ENCODE measurements around the gene PLPPR2. TPM values are rescaled to one million over a fixed set of nuclear protein-coding genes. Genes with fewer than 3 reads are reported as not detected.
"Not testable (repeated sequence)": the region's sequence is repeated elsewhere in the genome, so short reads cannot be mapped to it uniquely, and the experiment has no call there.

PLPPR2 gene
- total RNA-seq, 2 experiments from 2014 or later, result 2.1 to 2.2 TPM

DNA sequence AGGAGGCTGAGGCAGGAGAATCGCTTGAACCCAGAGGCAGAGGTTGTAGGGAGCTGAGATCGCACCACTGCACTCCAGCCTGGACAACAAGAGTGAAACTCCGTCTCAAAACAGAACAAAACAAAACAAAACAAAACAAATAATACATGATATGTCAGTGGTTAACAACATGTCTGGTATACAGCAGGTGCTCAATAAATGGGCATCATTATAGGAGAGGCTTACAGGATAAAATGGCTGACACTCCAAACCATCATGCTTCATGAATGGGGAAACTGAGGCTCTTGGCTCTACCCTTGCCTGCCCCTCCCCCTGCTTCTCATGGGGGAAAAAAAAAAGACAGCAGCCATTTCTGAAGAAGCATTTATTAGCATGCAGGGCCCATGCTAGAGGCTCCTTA, 12.8 kb upstream of the PLPPR2 start:
- no peak overlapping the region for H3K4me3 Mint-ChIP-seq
- peaks cover 38% of the 10 kb centered on the region for H3K4me1 Mint-ChIP-seq
- ChIA-PET POLR2A (interaction anchor here (0.6 kb wide), 1 partner anchor 19 kb away, joined by 3 read pairs; no protein-coding TSS in a partner anchor), CTCF (no interaction called here)
- ATAC-seq (no peak), DNase-seq (no peak)
- H3K9me3 Mint-ChIP-seq (ENCODE audit: low read depth), result no peaks in the 10 kb centered on the region
- no peaks in the 10 kb centered on the region for H3K27me3 Mint-ChIP-seq
- no peak overlapping the region for H3K27ac Mint-ChIP-seq
- H3K36me3 Mint-ChIP-seq (ENCODE audit: low read depth), result no peaks in the 10 kb centered on the region
- intact Hi-C loops (cut with DNase I, micrococcal nuclease), result no loop called here

DNA sequence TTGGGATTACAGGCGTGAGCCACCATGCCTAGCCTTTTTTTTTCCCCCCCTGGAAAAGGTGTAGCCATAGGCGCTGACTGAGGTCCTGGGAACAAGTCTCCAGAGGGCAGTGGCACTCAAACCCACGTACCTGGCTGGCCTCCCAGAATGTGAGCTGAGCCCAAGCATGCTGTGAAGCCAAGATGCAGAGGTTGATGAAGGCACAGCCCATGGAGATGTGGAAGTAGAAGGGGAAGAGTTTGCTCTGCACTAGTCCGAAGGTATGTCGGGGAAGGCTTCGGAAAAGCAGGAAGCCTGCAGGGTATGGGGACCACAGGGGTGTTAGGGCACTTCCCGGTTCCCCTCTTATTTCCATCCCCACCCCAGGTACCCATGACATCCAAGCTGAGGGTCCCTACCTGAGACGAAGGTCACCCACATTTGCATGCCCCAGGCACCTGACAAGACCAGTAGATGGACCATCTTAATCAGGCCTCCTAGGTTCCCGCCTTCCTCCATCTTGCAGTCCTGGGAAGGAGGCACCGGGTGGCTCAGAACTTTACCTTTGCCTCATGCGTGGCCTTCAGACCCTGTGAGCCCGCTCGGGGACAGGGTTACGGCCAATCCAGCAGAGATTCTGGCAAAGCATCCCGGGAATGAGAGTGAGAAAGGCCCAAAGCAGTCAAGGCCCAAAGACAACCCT, 10.0 kb upstream of the PLPPR2 start:
- intact Hi-C loops (cut with DNase I, micrococcal nuclease), result no loop called here
- peaks cover 11% of the 10 kb centered on the region for H3K36me3 Mint-ChIP-seq (ENCODE audit: low read depth)
- ATAC-seq, result no peak
- peak overlapping the region; percentile 83 for H3K4me3 Mint-ChIP-seq
- peaks cover 23% of the 10 kb centered on the region for H3K4me1 Mint-ChIP-seq
- POLR2A ChIA-PET, result interaction anchor here (1.3 kb wide), 1 partner anchor 29 kb away, joined by 4 read pairs; the partner anchor contains the start of gene SWSAP1
- DNase-seq, result no peak
- peak overlapping the region; percentile 82 for H3K27ac Mint-ChIP-seq
- H3K27me3 Mint-ChIP-seq, result no peaks in the 10 kb centered on the region
- H3K9me3 Mint-ChIP-seq (ENCODE audit: low read depth), result peaks cover 8% of the 10 kb centered on the region
- CTCF ChIA-PET, result interaction anchor here (1.1 to 2.2 kb wide), 4 partner anchors 28 to 39 kb away, joined by 4 to 11 read pairs (median 8); partner anchors contain the start of gene EPOR

DNA sequence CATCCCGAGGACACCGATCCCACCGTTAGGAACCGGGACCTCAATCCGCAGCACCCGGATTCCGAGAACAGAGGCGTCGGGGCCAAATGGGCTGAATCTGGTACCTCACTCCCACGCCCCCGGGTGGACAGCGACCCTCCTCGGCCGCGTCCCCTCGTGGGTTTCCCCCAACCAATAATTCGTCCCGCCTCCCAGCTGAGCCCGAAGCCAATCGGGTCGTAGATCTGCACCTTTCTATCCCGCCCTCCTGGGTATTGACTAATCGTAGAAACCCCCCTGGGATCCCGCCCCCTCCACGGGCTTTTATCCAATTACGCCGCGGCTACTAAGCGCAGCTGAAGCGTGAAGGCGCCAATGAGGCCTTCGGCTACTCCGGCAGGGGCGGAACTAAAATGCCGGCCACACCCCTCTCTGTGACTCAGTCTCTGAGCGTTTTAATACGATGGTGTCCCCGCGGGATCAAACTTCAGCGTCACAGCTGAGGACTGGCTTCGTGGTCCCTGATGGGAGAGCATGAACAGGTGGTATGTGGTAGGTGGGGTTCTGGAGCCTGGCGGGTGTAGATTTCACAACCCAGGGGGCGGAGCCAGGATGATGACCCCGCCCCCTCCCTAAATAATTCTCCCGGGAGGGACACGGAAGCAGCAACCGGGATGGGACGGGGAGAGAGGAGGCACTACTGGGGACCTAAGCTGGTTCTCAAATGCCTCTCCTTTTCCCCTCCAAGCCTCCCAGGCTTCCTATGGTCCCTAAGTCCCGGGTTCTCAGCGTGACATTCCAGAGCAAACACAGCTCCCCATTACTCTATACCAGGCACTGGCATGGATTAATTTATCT, 8.9 kb upstream of the PLPPR2 start, which contains the start of the genes CCDC159 and TMEM205:
Gene CCDC159, plus strand, starts transcription at position 416 of the 837 bp plus-strand sequence. Its CDS starts 88 bp downstream, at position 504.
Gene TMEM205, minus strand, starts transcription at position 165 of the 837 bp plus-strand sequence. CDS start 649 bp downstream, outside the sequence.
- CTCF ChIA-PET, result interaction anchor here (0.6 to 2.2 kb wide), 11 partner anchors 27 to 410 kb away, joined by 3 to 11 read pairs (median 3); partner anchors contain the start of genes EPOR and PRKCSH
- ATAC-seq, result peak; percentile 99

DNA sequence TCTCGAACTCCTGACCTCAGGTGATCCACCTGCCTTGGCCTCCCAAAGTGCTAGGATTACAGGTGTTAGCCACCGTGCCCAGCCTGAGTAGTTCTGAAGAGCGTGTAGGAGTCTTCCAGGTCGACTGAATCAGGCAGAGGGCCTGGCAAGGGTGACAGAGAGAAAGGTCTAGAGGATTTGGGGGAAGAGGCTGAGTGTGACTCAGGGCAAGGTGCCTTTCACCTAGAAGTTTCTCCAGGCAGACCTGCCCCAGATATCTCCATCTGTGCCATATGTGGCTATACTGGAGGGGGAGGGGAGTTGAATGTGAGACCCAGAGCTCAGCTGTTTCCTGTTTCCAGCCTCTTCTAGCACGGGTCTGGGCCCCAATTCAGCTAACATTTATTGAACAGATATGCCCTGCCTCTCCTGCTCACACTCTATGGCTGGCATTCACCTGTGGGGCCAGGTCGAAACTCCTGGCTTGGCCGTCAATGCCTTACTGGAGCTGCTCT, 7.6 kb upstream of the PLPPR2 start:
- ChIA-PET POLR2A (interaction anchor here (0.5 kb wide), 1 partner anchor 68 kb away, joined by 4 read pairs; no protein-coding TSS in a partner anchor), CTCF (interaction anchor here (2.1 to 2.2 kb wide), 2 partner anchors 29 to 33 kb away, joined by 10 to 11 read pairs; no protein-coding TSS in a partner anchor)
- H3K27me3 Mint-ChIP-seq, result no peaks in the 10 kb centered on the region
- H3K36me3 Mint-ChIP-seq (ENCODE audit: low read depth), result peaks cover 11% of the 10 kb centered on the region
- H3K9me3 Mint-ChIP-seq (ENCODE audit: low read depth), result peaks cover 8% of the 10 kb centered on the region
- ATAC-seq (no peak), DNase-seq (peak; percentile 18)
- intact Hi-C loops (cut with DNase I, micrococcal nuclease), result loop anchor here in 1 of 2 experiments (2.0 kb wide), 1 partner anchor 55 kb away; no protein-coding TSS in a partner anchor
- no peak overlapping the region for H3K27ac Mint-ChIP-seq
- peak overlapping the region; percentile 83 for H3K4me3 Mint-ChIP-seq
- H3K4me1 Mint-ChIP-seq, result peaks cover 23% of the 10 kb centered on the region

More for the DNA sequence above, 8.9 kb upstream of the PLPPR2 start, which contains the start of the genes CCDC159 and TMEM205:
- H3K27ac Mint-ChIP-seq, result peak within 1 kb of the TSS; percentile 82
- H3K4me3 Mint-ChIP-seq, result peak within 1 kb of the TSS; percentile 83
- H3K9me3 Mint-ChIP-seq (ENCODE audit: low read depth), result peaks cover 8% of the 10 kb centered on the region
- peak; percentile 99 for DNase-seq
- no peaks in the 10 kb centered on the region for H3K27me3 Mint-ChIP-seq
- H3K36me3 Mint-ChIP-seq (ENCODE audit: low read depth), result peaks cover 11% of the 10 kb centered on the region
- POLR2A ChIA-PET, result interaction anchor here (0.6 to 1.3 kb wide), 3 partner anchors 28 to 162 kb away, joined by 4 to 6 read pairs (median 5); partner anchors contain the start of gene SWSAP1
- intact Hi-C loops (cut with DNase I, micrococcal nuclease), result loop anchor here (1.0 to 2.0 kb wide), 8 partner anchors 9 to 213 kb away; partner anchors contain the start of genes ODAD3 (in 2 of the 2), PLPPR2 (in 2 of the 2), PRKCSH (in 2 of the 2) and SWSAP1 (in 2 of the 2)
- H3K4me1 Mint-ChIP-seq, result peaks cover 23% of the 10 kb centered on the region

DNA sequence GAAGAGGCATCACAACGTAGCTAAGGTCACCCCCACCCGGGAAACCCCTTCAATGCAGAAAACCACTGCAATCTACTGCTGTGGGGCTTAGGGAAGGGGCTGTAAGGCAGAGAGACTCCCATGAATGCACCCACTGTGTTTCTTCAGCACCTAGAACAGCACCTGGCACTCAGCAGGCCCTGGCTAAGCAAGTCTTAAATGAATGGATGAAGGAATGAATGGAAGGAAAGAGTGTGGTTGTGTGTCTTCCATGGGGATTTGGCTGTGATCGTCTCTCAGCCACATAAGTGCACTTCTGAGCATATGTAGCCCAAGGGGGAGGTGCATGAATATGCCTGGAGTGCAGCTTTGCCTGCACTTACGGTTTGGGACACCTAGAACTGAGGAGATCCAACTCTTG, 6.1 kb upstream of the PLPPR2 start:
- intact Hi-C loops (cut with DNase I, micrococcal nuclease), result no loop called here
- ATAC-seq, result no peak
- CTCF ChIA-PET, result no interaction called here
- H3K27me3 Mint-ChIP-seq, result no peaks in the 10 kb centered on the region
- H3K27ac Mint-ChIP-seq, result no peak overlapping the region
- POLR2A ChIA-PET, result interaction anchor here (1.1 kb wide), 1 partner anchor 26 kb away, joined by 3 read pairs; the partner anchor contains the start of gene SWSAP1
- peaks cover 23% of the 10 kb centered on the region for H3K4me1 Mint-ChIP-seq
- peaks cover 8% of the 10 kb centered on the region for H3K9me3 Mint-ChIP-seq (ENCODE audit: low read depth)
- H3K36me3 Mint-ChIP-seq (ENCODE audit: low read depth), result peaks cover 11% of the 10 kb centered on the region
- no peak overlapping the region for H3K4me3 Mint-ChIP-seq
- no peak for DNase-seq

DNA sequence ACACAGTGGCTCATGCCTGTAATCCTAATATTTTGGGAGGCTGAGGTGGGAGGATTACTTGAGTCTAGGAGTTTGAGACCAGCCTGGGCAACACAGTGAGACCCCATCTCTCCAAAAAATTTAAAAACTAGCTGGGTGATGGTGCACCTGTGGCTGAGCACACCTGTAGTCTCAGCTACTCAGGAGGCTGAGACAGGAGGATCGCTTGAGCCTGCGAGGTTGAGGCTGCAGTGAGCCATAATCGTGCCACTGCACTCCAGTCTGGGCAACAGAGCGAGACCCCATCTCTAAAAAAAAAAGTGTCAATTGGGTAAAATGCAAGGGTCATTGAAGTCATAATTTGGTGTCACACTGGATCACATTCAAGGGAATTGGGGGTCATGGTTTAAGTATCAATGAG, 1.1 kb upstream of the PLPPR2 start:
- H3K4me3 Mint-ChIP-seq; H3K27ac Mint-ChIP-seq; DNase-seq; intact Hi-C loops (cut with DNase I, micrococcal nuclease); H3K36me3 Mint-ChIP-seq (ENCODE audit: low read depth); POLR2A ChIA-PET; CTCF ChIA-PET; H3K9me3 Mint-ChIP-seq (ENCODE audit: low read depth); H3K4me1 Mint-ChIP-seq; ATAC-seq: not testable (repeated sequence)
- H3K27me3 Mint-ChIP-seq, result peaks cover 10% of the 10 kb centered on the region

DNA sequence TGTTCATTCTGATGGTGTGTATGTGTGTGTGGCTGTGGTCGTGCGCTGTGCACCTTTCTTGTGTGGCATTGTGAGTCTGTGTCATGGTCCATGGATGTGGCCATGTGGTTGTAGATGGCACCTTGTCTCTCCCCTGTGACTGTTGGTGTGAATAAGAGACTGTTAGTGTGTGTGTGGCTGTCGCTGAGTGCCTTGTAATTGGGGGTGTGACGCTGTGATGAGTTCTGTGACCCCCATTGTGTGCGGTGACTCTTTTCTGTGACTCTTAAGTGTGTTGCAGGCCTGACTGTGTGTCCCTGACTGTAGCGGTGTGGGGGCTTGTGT, 804 bp downstream of the PLPPR2 start:
- Mint-ChIP-seq H3K9me3 (ENCODE audit: low read depth) (no peaks in the 10 kb centered on the region), H3K27me3 (peaks cover 13% of the 10 kb centered on the region), H3K27ac (peak overlapping the region; percentile 23), H3K4me1 (peaks cover 7% of the 10 kb centered on the region), H3K36me3 (ENCODE audit: low read depth) (no peaks in the 10 kb centered on the region), H3K4me3 (peak overlapping the region; percentile 43)
- ATAC-seq (peak; percentile 10), DNase-seq (no peak)
- intact Hi-C loops (cut with DNase I, micrococcal nuclease), result no loop called here
- CTCF ChIA-PET, result no interaction called here
- POLR2A ChIA-PET, result no interaction called here

DNA sequence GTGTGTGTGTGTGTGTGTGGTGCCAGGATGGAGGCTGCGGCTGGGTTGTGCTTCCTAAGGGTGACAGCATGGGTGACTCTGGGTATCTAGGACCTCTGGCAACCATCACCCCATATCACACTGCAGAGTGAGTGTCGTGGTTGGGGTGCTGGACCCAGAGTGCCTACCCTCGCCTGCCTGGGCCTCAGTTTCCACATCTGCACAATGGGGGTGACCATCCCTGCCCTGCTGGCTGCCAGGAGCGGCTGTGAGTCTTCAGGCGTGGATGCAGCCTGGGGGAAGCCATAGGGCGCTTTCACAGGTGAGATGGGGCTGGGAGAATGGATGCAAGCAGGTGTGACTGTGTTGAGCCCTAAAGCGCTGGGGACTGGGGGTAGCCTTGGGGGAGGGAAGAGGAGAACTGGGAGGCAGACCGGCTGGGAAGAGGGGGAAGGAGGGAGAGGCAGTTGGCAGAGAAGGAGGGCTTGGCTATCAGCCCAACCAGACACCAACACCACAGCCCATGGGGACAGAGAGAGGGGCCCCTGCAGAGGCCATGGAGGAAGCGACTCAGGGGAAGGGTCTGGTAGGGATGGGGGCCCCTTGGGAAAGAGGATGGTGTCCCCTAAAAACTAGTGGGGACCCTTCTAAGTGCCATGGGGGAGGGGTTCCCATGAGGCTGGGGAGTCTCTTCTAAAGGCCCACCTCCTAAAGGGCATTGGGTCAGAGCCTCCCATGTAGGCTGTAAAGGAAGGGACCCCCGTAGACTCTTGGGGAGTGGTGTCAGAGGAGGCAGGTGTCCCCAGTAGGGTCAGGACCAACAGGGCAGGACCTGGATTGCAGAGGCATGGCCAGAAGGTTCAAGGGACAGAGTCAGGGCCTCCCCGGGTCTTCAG, 1.7 kb downstream of the PLPPR2 start:
- H3K27ac Mint-ChIP-seq, result no peak overlapping the region
- DNase-seq, result no peak
- intact Hi-C loops (cut with DNase I, micrococcal nuclease), result no loop called here
- H3K9me3 Mint-ChIP-seq (ENCODE audit: low read depth), result no peaks in the 10 kb centered on the region
- H3K36me3 Mint-ChIP-seq (ENCODE audit: low read depth), result no peaks in the 10 kb centered on the region
- H3K4me1 Mint-ChIP-seq, result peaks cover 7% of the 10 kb centered on the region
- ChIA-PET CTCF (no interaction called here), POLR2A (no interaction called here)
- H3K27me3 Mint-ChIP-seq, result peaks cover 13% of the 10 kb centered on the region
- no peak overlapping the region for H3K4me3 Mint-ChIP-seq
- no peak for ATAC-seq

DNA sequence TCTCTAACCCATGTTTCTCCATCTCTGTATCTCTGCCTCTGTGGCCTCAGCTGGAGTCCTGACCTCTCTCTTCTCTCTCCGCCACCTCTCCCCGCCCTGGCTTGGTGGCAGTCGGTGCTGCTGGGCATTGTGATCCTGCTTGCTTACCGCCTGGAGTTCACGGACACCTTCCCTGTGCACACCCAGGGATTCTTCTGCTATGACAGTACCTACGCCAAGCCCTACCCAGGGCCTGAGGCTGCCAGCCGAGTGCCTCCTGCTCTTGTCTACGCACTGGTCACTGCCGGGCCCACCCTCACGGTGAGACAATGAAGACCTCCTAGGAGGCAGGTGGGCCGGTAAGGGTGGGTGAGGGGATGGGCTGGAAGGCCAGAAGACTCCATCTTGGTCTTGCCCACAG, 4.2 kb downstream of the PLPPR2 start:
- ChIA-PET CTCF (interaction anchor here (0.6 kb wide), 1 partner anchor 63 kb away, joined by 3 read pairs; the partner anchor contains the start of gene TSPAN16), POLR2A (no interaction called here)
- ATAC-seq, result no peak
- no peaks in the 10 kb centered on the region for H3K9me3 Mint-ChIP-seq (ENCODE audit: low read depth)
- intact Hi-C loops (cut with DNase I, micrococcal nuclease), result no loop called here
- no peak for DNase-seq
- H3K4me3 Mint-ChIP-seq, result no peak overlapping the region
- no peak overlapping the region for H3K27ac Mint-ChIP-seq
- H3K36me3 Mint-ChIP-seq (ENCODE audit: low read depth), result no peaks in the 10 kb centered on the region
- peaks cover 7% of the 10 kb centered on the region for H3K4me1 Mint-ChIP-seq
- H3K27me3 Mint-ChIP-seq, result peaks cover 13% of the 10 kb centered on the region

DNA sequence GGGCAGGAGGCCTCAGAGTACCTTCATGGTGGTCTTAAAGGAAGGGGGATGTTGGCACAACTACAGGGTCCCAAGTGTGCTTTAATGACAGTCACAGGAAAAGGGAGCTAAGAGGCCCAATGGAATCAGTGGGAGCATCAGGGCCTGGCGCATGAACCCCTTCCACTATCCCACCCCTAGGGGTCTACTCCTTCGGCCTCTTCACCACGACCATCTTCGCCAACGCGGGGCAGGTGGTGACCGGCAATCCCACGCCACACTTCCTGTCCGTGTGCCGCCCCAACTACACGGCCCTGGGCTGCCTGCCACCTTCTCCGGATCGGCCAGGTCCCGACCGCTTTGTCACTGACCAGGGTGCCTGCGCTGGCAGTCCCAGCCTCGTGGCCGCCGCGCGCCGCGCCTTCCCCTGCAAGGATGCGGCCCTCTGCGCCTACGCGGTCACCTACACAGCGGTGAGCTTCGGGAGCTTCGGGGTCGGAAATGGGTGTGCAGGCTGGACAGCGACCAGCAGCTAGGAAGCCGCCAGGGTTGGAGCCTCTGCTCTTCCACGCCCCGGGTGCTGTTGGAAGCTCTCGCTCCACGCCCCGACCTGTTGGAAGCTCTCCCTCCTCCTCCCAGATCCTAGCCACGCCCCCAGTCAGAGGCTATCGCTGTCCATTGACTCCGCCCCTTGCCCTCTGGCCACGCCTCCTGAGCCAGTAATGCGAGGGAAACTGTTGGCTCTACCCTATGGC, 6.0 kb downstream of the PLPPR2 start:
- Mint-ChIP-seq H3K27ac (no peak overlapping the region), H3K9me3 (ENCODE audit: low read depth) (no peaks in the 10 kb centered on the region), H3K27me3 (peaks cover 7% of the 10 kb centered on the region), H3K4me3 (no peak overlapping the region), H3K4me1 (peaks cover under 1% of the 10 kb centered on the region), H3K36me3 (ENCODE audit: low read depth) (peaks cover 3% of the 10 kb centered on the region)
- ChIA-PET CTCF (interaction anchor here (0.7 kb wide), 2 partner anchors 39 to 85 kb away, joined by 3 read pairs; no protein-coding TSS in a partner anchor), POLR2A (interaction anchor here (0.6 kb wide), 1 partner anchor 18 kb away, joined by 3 read pairs; no protein-coding TSS in a partner anchor)
- intact Hi-C loops (cut with DNase I, micrococcal nuclease), result no loop called here
- DNase-seq, result peak; percentile 52
- peak; percentile 33 for ATAC-seq

Data from activated CD4-positive, alpha-beta T cell treated with anti-CD3 and anti-CD28 coated beads for 36 hours (primary cell).